NCI-H82 treated with DMSO at 0.1 percent for 48 hours (cell line): ENCODE data around the gene TMEM176B.
A peak's percentile ranks its signal among the peaks of the same experiment; 100 is the strongest.

Experiments used
- DNase-seq: peaks from one replicate; lab custom pipeline; 2025; ENCODE audit not compliant: unreplicated experiment; lab: John Stamatoyannopoulos, UW

Gene TMEM176B

DNA sequence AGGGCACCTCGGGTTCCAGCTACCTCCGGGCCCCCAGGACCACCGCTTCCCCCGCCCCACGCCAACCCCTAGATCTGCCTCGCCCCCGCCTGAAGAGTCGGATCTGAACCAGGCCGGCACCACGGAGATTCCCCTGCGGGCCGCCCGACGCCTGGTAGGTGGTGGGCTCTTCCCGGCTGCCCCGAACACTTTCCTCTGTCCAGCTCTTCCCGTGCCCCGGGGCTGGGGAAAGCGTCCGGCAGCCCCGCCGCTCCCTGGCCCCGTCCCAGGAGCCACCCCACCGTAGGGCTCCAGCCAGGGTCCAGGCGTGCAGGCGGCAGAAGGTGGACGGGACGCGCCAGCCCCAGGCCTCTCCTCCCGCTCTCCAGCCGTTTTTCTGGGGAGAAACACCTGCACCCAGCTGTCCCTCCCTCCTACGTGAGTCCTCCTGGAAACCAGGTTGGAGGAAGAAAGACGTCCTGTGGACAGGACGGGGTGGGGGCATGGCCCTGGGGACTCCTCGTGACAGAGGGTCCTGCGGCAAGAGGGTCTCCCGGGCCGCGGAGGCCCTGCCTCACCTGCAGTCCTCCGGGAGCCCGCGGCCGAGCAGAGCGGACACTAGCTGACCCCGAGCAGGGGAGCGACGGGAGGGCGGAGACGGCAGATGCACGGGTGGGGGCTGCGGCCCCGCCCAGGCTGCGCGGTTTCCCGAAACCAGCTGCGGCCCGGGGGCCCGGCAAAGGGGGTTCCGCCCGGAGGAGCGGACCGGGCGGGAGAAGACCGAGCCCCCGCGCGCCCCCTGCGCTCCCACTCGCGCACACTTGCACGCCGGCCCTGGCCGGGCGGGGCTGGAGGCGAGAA lies at the start of gene TMEM176B:
Gene TMEM176B (minus strand): TSS at position 624 of the 840 bp plus-strand sequence. CDS start 3,795 bp downstream, outside the sequence.
- no peak for DNase-seq

DNA sequence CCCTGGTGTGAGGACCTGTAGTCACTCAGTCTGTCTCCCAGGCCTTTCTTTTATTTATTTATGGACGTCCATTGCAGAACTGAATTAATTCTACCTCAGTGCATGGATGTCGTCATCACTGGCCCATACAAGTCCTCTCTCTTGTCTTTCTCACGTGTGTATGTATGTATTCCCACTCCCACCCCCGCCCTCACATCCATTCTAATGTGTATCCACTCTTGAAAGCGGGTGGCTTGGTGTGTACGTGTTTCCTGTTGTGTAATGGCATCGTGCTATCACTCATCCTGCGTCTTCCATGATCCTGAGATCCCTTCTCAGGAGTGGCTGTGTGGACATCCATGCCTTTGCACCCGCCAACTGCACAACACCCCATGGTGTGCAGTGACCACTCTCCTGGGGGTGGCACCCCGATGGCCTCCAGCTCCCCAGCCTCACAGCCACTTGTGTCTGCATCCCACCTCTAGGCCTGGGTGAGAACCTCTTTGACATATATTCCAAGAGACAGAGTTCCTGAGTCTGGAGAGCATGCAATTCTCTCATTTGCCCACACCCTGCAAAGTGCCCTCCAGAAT lies 49.1 kb upstream of the TMEM176B start:
- no peak for DNase-seq

- DNase-seq: no peak
Measured at GRCh38 chr7:150848561-150849115, 48.5 kb upstream of the TMEM176B start.

- no peak for DNase-seq
Measured at GRCh38 chr7:150848111-150848510, 47.9 kb upstream of the TMEM176B start.

GRCh38 chr7:150847536-150847935 lies 47.4 kb upstream of the TMEM176B start:
- DNase-seq: no peak

DNA sequence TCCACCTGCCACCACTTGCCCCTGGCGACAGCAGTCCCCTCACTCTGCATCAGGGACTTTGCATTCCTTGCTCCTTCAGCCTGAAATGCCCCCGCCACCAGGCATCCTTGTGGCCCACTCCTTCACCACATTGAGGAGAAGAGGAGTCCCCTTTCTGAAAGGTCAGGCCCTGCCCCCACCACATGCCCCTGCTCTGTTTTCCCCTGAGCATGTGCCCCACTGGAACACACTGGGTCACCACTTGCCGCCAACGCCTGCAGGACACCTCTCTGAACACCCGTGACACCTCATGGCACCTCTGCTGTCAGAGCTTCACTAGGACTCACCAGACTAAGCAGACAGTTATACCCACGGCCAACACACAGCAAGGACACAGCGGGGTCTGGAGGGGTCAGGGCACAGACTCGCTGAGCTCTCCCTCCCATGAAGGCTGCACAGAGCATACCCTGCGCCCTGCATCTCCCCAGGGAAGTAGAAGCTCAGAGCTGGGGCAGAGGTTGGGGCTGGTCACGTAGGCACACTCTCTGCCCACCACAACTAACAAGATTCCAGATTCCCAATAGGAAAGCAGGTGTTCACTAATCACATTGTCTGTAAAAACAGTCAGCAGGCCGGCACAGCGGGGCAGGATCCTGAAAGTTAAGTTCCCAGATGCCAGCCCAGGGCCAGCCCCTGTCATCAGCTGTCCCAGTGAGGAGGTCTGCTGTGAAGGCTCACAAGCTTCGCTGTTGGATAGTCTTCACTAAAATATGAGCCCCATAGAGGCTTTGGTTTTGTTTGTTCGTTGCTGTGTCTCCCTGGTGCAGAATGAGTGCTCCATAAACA lies 46.3 kb upstream of the TMEM176B start:
- peak; percentile 2 for DNase-seq

DNA sequence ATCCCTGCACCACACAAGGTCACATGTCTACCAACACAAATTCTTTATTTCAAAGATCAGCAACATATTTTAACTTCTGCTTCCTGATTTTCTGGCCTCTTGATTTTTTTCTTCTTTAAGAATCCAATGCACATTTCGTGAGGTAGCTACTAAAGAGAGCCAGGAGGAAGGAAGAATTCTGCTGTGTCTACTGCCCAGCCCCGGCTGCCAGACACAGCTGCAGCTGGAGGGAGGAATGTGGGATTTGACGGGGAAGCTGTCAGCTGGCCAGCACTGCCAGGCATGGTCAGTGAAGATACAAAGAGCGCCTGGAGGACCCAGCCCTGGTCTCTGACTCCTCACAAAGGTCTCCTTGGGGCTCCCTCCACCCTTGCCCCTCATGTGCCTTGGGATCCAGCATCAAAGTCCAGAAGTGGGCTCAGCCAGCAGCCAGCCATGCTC lies 45.3 kb upstream of the TMEM176B start:
- DNase-seq: no peak

DNA sequence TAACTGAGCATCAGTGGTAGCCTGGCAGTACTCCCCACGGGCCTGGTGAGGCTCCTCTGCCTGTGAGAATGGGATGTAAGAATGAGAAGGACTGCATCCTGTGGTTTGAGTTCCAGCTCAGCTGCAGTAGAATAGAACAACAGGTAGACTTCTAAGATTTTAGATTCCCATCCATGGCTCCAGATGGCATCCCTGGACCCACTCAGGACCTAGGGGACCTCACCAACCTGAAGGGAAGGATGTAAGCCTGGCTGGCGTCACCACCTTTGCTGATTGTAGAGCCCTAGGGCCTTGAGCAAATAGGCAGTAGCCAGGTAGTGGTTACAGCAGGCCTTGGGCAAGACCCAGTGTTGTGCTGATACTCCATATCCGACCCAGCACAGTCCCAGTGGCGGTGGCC lies 42.6 kb upstream of the TMEM176B start:
- DNase-seq: no peak

DNA sequence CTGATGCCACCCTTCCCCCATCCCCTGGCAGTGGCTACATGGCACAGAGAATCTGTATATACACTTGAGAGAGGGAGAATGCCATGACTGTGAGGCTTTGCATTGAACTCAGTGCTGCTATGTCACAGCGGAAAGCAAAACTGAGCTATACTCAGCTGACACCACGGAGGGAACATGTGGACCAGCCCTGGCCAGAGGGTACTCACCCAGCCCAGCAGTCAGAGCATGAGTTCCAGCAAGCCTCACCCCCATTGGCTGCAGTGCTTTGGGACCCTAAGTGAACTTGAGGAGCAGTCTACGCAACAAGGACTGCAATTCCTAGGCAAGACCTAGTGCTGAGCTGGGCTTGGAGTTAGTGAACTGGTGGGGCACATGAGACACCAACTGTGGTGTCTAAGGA lies 41.9 kb upstream of the TMEM176B start:
- DNase-seq: no peak

DNA sequence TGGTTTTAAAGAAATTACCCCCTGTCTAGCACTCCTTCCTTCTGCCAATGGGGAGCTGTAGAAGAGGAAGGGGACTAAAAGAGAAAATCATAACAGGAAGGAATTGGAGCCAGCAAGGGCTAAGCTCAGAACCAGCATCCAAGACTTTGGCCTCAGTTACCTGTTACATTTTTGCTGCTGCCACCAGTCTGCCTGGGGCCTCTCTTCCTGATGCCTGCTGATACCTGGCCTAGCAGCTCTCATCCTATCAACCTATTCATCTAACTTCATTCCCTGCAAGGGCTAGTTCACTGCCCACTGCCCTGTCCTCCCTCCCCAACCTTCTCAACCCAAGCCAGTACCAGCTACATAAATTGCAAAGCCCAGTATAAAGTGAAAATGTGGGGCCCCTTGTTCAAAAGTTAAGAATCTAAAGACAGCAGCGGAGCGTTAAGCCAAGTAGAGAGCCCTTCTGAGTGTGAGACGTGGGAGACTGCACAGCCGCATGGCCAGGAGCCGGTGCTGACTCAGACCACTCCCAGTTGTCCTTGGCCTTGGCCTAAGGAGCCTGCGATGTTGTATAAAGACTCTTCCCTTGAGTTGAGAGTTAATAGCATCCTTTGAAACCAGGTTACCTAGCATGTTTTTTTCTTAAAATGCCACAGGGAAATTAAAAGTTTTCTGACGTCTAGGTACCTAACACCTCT lies 38.9 kb upstream of the TMEM176B start:
- no peak for DNase-seq

GRCh38 chr7:150835702-150836280 lies 35.6 kb upstream of the TMEM176B start:
- no peak for DNase-seq

DNA sequence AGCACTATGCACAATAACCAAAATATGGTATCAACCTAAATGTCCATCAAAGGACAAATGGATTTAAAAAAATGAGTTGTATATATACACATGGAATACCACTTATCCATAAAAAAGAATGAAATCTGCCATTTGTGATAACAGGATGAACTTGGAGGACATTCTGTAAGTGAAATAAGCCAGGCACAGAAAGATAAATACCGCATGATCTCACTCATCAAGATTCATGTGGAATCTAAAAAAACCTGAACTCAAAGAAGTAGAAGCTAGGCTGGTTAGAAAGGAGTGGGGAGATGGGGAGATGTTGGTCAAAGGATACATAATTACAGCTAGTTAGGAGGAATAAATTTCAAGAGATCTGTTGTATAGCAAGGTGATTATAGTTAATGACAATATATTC lies 34.9 kb upstream of the TMEM176B start:
- no peak for DNase-seq

- DNase-seq: no peak
Measured at GRCh38 chr7:150831851-150832250, 31.7 kb upstream of the TMEM176B start.

- DNase-seq: peak; percentile 47
Measured at GRCh38 chr7:150830937-150831336, 30.8 kb upstream of the TMEM176B start.

GRCh38 chr7:150829426-150829825 lies 29.3 kb upstream of the TMEM176B start:
- no peak for DNase-seq

GRCh38 chr7:150828384-150828783 lies 28.2 kb upstream of the TMEM176B start:
- peak; percentile 38 for DNase-seq

- DNase-seq: no peak
Measured at GRCh38 chr7:150826061-150826849, 26.1 kb upstream of the TMEM176B start.

DNA sequence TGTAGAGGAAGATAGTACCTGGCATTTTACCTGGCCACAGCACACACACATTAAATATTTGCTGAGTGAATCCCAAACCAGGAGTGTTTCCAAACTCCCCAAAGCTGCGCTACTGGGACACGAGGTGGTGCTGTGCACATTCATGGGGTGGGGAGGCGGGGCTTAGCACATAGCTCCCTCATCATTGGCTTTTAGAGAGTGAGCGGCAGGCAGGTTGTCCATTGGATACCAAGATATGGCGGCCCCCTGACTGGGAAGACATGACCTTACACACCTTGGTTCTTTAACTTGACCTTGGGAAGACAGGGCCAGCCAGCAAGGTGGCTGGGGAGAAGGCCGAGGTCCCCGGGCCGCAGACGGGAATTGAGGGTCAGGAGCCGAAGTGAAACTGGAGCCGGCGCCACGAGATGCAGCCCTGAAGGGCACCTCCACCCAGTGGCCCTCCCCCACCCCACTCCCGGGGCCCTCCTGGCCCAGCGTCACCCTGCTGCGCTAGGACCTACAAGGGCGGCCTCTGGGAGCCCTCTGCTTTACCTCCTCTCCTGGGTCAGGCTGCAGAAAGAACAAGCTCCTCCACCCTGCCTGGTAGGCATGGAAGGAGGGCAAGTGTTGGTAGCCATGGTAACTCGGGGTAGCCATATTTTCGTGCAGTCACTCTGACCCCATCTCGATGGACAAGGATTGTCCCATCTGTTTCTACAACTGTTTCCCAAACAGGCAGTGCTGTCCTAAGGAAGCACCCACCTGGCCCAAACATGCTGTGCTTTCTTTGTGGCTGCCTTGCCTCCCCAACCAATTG lies 24.4 kb upstream of the TMEM176B start:
- no peak for DNase-seq
